Activated CD8-positive, alpha-beta T cell treated with anti-CD3 and anti-CD28 coated beads, Interleukin-2, amount 10 ng/mL, durations not matched to agents 7 days and 5 days (primary cell): Measurements from ENCODE around the gene TEAD3. TPM values are rescaled to one million over a fixed set of nuclear protein-coding genes. Genes with fewer than 3 reads are reported as not detected.

Source experiments
- ATAC-seq: fragments of 150-1000 bp; cut with Tn5 transposase; one replicate; pipeline ENCODE4 v1.10.0; 2021; ENCODE audit warnings: moderate library complexity
- CTCF ChIA-PET: fragments of 350-600 bp; sonication (Branson Sonifier 250); formaldehyde crosslinking; loops from one replicate; lab custom pipeline; 2021; ENCODE audit warnings: antibody characterized with exemption; lab: Charles Lee
- POLR2A ChIA-PET: fragments of 350-600 bp; sonication (Branson Sonifier 250); formaldehyde crosslinking; loops from one replicate; lab custom pipeline; 2021; ENCODE audit warnings: antibody characterized with exemption; lab: Charles Lee
- DNase-seq: peaks from one replicate; pipeline ENCODE4 v3.0.0-alpha.2; 2020
- H3K27ac Mint-ChIP-seq: one replicate; pipeline ENCODE4 v1.8.0; 2021; ENCODE audit warnings: mild to moderate bottlenecking, mixed read lengths
- H3K27me3 Mint-ChIP-seq: one replicate; pipeline ENCODE4 v1.8.0; 2021; ENCODE audit warnings: low read depth, mixed read lengths
- H3K36me3 Mint-ChIP-seq: one replicate; pipeline ENCODE4 v1.8.0; 2021; ENCODE audit warnings: low read depth, mixed read lengths
- H3K4me1 Mint-ChIP-seq: one replicate; pipeline ENCODE4 v1.8.0; 2021; ENCODE audit warnings: low read depth, mixed read lengths
- H3K4me3 Mint-ChIP-seq: one replicate; pipeline ENCODE4 v1.8.0; 2021; ENCODE audit warnings: mild to moderate bottlenecking, mixed read lengths
- H3K9me3 Mint-ChIP-seq: one replicate; pipeline ENCODE4 v1.8.0; 2022; ENCODE audit warnings: mixed read lengths; ENCODE audit not compliant: insufficient read depth
- total RNA-seq, 2 experiments: library from RNA; stranded (reverse); gene quantifications; one replicate each; pipeline ENCODE4 v1.2.3, GENCODE V29; 2021

Gene TEAD3
- total RNA-seq, 2 experiments from 2014 or later: 0.18 to 0.21 TPM

DNA sequence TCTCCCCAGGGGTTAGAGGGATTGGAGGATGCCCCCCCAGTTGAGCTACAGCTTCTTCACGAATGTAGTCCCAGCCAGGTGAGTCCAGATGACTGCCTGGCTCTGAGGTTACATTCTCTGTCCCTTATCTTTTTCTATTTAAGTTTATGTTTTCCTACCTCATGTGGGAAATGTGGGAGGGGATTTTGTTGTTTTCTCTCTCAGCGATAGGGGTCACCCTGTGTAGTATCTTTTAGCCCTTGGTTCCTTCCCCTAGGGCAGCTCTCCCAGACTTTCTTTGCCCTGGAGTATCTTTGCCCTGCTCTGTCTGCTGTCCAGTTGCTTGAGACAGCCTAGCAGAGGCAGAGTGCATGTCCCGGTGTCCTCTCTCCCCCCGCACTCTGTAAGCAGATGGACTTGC lies 39.0 kb downstream of the TEAD3 start:
- CTCF ChIA-PET: interaction anchor here (0.7 to 1.4 kb wide), 4 partner anchors 10 to 164 kb away, joined by 4 to 6 read pairs (median 4); partner anchors contain the start of genes PPARD and RPL10A
- no peak overlapping the region for H3K27ac Mint-ChIP-seq
- peaks cover 24% of the 10 kb centered on the region for H3K4me1 Mint-ChIP-seq
- H3K9me3 Mint-ChIP-seq: no peaks in the 10 kb centered on the region
- no peak for DNase-seq
- no peak for ATAC-seq
- H3K4me3 Mint-ChIP-seq: no peak overlapping the region
- no peaks in the 10 kb centered on the region for H3K27me3 Mint-ChIP-seq
- peaks cover 45% of the 10 kb centered on the region for H3K36me3 Mint-ChIP-seq
- POLR2A ChIA-PET: interaction anchor here (0.6 kb wide), 1 partner anchor 132 kb away, joined by 3 read pairs; no protein-coding TSS in a partner anchor

DNA sequence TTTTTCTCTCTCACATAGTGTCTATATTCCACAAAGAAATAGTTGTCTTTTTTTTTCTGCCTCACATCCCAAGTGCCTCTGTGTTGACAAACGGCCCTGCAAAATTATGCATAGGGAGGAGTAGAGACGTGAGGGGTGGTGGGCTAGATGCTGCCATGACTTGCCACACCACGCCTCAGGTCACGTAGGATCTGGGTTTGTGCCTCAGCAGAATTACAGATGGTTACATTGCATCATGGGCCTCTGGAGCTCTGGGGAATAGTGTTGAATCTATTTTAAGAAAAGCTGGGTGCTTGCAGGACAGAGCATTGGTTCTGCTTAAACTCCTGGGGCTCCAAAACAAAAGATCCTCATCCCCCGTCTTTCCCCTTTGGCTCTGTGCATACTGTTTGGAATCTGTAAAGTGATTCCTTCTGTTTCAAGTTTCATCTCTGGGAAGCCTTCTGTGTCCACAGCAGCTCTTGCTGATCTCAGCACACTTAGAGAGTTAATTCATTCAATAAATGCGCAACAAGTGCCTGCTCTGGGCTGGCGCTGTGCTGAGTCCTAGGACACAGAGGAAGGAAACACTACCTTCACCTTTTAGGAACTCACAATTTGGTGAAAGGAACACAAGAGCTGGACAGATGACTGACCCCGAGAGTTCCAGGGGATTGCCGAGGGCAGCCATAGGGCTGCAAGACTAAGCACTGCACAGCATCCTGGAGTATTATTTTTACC lies 42.3 kb downstream of the TEAD3 start:
- H3K4me1 Mint-ChIP-seq: peaks cover 47% of the 10 kb centered on the region
- DNase-seq (no peak), ATAC-seq (no peak)
- ChIA-PET POLR2A (interaction anchor here (1.8 kb wide), 1 partner anchor 14 kb away, joined by 5 read pairs; the partner anchor contains the start of gene RPL10A), CTCF (interaction anchor here (0.8 to 11.1 kb wide), 4 partner anchors 12 to 156 kb away, joined by 3 to 149 read pairs (median 18); partner anchors contain the start of genes DEF6 and RPL10A)
- peaks cover 4% of the 10 kb centered on the region for H3K27me3 Mint-ChIP-seq
- H3K9me3 Mint-ChIP-seq: no peaks in the 10 kb centered on the region
- peak overlapping the region; percentile 74 for H3K4me3 Mint-ChIP-seq
- H3K27ac Mint-ChIP-seq: no peak overlapping the region
- H3K36me3 Mint-ChIP-seq: peaks cover 33% of the 10 kb centered on the region

DNA sequence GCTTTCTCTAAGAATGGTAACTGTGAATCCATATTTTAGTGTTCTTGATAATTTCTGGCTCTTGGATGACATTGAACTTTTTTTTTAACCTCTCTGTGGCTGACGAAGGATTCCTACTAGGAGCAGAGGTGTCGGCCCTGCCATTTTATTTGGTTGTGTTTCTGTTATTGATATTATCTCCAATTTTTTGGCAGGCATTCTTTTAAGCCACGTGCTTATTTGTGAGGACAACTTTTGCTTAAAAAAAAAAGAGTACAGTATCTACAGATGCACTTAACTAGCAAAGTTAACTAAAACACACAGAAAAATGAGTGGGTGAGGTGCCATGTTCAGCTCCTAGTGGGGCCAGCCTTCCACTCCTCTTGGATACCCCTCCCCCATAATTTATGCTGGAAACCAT lies 43.6 kb downstream of the TEAD3 start:
- Mint-ChIP-seq H3K9me3 (no peaks in the 10 kb centered on the region), H3K27ac (no peak overlapping the region), H3K36me3 (peaks cover 26% of the 10 kb centered on the region), H3K4me3 (peak overlapping the region; percentile 74), H3K27me3 (peaks cover 4% of the 10 kb centered on the region), H3K4me1 (peaks cover 51% of the 10 kb centered on the region)
- ChIA-PET CTCF (interaction anchor here (0.9 to 11.1 kb wide), 5 partner anchors 14 to 155 kb away, joined by 3 to 149 read pairs (median 8); partner anchors contain the start of genes DEF6 and RPL10A), POLR2A (interaction anchor here (1.1 to 1.8 kb wide), 3 partner anchors 15 to 156 kb away, joined by 4 to 7 read pairs (median 5); partner anchors contain the start of genes DEF6, PPARD and RPL10A)
- DNase-seq (no peak), ATAC-seq (no peak)

DNA sequence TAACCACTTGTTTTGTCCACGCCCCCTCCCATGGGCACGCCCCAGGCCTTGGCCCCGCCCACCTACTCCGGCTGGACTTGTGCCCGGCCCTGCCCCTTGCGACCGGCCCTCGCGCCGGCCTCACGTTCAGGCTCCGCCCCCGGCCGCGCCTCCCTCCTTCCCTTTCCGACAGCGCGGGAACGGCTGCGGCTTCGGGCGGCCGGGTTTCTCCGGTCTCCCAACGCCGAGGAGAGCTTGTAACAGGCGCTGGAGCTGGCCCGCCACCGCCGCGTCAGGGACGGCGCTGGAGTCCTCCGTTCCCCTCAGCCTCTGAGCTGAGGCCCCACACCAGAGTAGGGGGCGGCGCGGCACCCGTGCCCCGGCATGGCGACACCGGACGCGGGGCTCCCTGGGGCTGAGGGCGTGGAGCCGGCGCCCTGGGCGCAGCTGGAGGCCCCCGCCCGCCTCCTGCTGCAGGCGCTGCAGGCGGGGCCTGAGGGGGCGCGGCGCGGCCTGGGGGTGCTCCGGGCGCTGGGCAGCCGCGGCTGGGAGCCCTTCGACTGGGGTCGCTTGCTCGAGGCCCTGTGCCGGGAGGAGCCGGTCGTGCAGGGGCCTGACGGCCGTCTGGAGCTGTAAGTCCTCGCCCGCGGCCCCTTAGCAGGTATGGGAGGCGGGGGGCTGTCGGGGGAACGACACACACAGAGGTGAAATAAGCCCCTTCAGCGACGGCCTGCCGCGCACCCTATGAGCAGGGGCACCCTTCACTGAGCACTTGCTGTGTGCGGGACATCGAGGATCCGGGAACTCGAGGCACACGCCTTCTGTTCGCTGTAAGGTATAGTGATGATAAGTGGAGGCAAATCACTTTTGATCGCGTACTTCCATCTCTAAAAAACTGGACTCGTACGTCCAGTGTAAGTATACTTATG lies 44.4 kb downstream of the TEAD3 start, which contains the start of gene FANCE:
TSS of gene FANCE (plus strand) at position 156 of the 908 bp plus-strand sequence. CDS start at position 364, 208 bp downstream.
- Mint-ChIP-seq H3K36me3 (peaks cover 22% of the 10 kb centered on the region), H3K4me3 (peak within 1 kb of the TSS; percentile 83), H3K4me1 (peaks cover 50% of the 10 kb centered on the region), H3K27me3 (peaks cover 4% of the 10 kb centered on the region), H3K27ac (peak within 1 kb of the TSS; percentile 75), H3K9me3 (no peaks in the 10 kb centered on the region)
- ChIA-PET CTCF (interaction anchor here (0.8 to 11.1 kb wide), 15 partner anchors 14 to 283 kb away, joined by 3 to 192 read pairs (median 5); partner anchors contain the start of genes DEF6, PPARD and RPL10A), POLR2A (interaction anchor here (0.9 to 1.8 kb wide), 4 partner anchors 16 to 156 kb away, joined by 3 to 7 read pairs (median 4); partner anchors contain the start of genes DEF6, PPARD and RPL10A)
- peak; percentile 93 for DNase-seq
- peak; percentile 84 for ATAC-seq

DNA sequence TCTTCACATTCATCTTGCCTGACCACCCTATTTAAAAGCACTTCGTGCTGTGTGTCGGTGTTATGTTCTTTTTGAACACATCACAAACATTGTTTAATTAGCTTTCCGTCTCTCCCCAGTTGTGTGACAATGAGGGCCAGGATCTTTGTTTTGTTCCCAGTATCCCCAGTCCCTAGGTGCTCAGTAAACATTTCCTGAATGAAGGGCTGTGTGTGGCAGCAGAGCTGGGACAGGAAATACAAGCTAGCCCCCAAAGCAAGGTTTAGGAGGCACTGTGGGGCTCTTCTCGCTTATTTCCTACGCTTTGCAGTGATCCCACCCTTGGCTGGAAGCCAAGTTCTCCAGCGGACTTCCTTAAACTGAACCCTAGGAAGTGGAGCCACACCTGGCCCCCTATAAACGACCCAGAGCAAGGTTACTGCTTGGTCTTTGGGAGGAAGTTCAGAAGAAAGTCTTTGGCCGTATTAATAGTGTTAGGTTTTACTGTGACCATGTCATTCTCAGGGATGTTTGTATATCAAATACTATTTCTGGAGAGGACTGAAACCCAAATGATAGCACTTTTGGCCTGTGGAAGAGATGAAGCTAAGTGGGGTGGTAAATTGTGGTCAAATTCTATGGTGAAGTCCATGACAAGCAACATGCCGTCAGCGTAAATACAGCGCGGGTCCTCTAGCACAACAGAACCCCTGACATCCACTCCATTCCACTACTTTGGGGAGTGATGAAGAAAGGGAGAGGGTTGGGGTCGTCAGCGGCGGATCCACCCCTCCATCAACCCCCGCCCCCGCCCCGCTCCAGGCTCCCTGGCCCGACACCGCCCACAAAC lies 45.3 kb downstream of the TEAD3 start:
- Mint-ChIP-seq H3K27ac (peak overlapping the region; percentile 75), H3K4me3 (peak overlapping the region; percentile 83), H3K9me3 (no peaks in the 10 kb centered on the region), H3K36me3 (peaks cover 22% of the 10 kb centered on the region), H3K27me3 (peaks cover 4% of the 10 kb centered on the region), H3K4me1 (peaks cover 49% of the 10 kb centered on the region)
- ATAC-seq (no peak), DNase-seq (no peak)
- POLR2A ChIA-PET: interaction anchor here (0.7 to 1.4 kb wide), 8 partner anchors 20 to 155 kb away, joined by 3 to 7 read pairs (median 3); partner anchors contain the start of genes DEF6 and PPARD
- CTCF ChIA-PET: interaction anchor here (0.8 to 11.1 kb wide), 20 partner anchors 15 to 284 kb away, joined by 3 to 192 read pairs (median 4); partner anchors contain the start of genes DEF6, PPARD and RPL10A

DNA sequence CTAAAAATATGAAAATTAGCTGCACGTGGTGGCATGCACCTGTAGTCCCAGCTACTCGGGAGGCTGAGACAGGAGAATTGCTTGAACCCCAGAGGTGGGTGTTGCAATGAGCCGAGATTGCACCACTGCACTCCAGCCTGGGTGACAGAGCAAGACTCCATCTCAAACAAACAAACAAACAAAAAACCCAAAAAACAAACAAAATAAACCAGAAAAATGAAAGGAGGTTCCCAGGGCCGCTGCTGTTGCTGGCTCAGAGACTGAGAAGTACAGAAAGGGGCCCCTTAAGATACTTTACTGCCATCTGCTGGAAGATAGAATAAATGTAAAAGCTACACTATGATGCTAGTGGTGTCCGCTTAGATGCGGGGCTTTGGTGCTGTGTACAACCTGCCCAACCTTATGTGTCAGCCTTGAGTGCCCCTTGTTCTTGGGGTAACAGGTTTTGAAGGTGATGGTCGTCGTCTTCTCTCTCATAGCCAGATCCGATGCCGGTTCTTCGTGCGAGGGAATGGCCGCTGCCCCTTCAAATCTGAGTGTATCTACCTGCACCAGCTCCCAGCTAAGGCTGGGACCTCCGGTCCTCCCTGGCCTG lies 47.5 kb downstream of the TEAD3 start:
- ATAC-seq: peak; percentile 65
- no peak overlapping the region for H3K4me3 Mint-ChIP-seq
- H3K27me3 Mint-ChIP-seq: peaks cover 4% of the 10 kb centered on the region
- ChIA-PET CTCF (interaction anchor here (0.6 to 11.1 kb wide), 39 partner anchors 13 to 190 kb away, joined by 3 to 192 read pairs (median 6); partner anchors contain the start of genes DEF6, PPARD, RPL10A and ZNF76), POLR2A (interaction anchor here (0.6 to 1.3 kb wide), 5 partner anchors 30 to 722 kb away, joined by 3 to 11 read pairs (median 4); partner anchors contain the start of genes DEF6 and PPARD)
- peaks cover 60% of the 10 kb centered on the region for H3K4me1 Mint-ChIP-seq
- peaks cover 4% of the 10 kb centered on the region for H3K36me3 Mint-ChIP-seq
- DNase-seq: peak; percentile 61
- no peaks in the 10 kb centered on the region for H3K9me3 Mint-ChIP-seq
- no peak overlapping the region for H3K27ac Mint-ChIP-seq

DNA sequence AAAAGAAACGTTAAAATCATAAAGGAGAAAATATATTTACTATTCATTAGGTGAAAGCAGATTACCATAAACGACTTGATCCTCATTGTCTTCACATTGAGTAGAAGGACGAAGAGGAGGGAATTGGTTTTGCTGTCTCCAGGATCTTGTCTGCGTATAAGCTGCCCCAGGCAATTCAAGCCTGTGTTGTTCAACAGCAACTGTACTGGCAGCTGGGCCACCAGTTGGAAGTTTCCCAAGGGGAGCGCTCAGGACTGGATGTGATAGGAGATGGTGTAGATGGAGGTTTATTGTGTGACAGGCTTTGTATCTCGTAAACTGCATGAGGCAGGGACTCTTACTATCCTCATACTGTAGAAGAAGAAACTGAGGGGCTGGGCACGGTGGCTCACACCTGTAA lies 48.7 kb downstream of the TEAD3 start:
- Mint-ChIP-seq H3K9me3 (no peaks in the 10 kb centered on the region), H3K36me3 (no peaks in the 10 kb centered on the region), H3K27ac (no peak overlapping the region), H3K27me3 (peaks cover 4% of the 10 kb centered on the region), H3K4me3 (no peak overlapping the region), H3K4me1 (peaks cover 48% of the 10 kb centered on the region)
- ATAC-seq (no peak), DNase-seq (no peak)
- ChIA-PET POLR2A (interaction anchor here (0.6 to 1.1 kb wide), 2 partner anchors 44 to 106 kb away, joined by 3 read pairs; partner anchors contain the start of gene PPARD), CTCF (interaction anchor here (0.7 to 11.1 kb wide), 14 partner anchors 15 to 154 kb away, joined by 3 to 192 read pairs (median 6); partner anchors contain the start of genes DEF6, PPARD and RPL10A)

DNA sequence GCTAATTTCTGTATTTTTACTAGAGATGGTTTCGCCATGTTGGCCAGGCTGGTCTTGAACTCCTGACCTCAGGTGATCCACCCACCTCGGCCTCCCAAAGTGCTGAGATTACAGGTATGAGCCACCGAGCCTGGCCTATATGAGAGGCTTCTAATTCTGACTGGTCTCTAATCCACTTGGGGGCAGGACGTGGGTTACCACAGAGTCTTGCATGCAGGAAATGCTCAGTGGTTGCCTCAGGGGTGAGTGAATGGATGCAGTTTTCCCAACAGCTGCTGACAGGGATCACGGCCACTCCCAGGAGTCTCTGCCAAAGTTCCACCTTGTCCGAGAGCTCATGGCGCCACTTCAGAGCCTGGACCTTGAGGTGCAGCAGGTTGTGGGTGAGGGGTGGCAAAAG lies 51.2 kb downstream of the TEAD3 start:
- ATAC-seq: peak; percentile 37
- CTCF ChIA-PET: interaction anchor here (2.8 to 11.1 kb wide), 2 partner anchors 26 to 147 kb away, joined by 14 to 149 read pairs; partner anchors contain the start of gene DEF6
- H3K4me3 Mint-ChIP-seq: no peak overlapping the region
- H3K4me1 Mint-ChIP-seq: peaks cover 31% of the 10 kb centered on the region
- H3K27me3 Mint-ChIP-seq: no peaks in the 10 kb centered on the region
- POLR2A ChIA-PET: no interaction called here
- H3K27ac Mint-ChIP-seq: peak overlapping the region; percentile 63
- DNase-seq: peak; percentile 78
- no peaks in the 10 kb centered on the region for H3K36me3 Mint-ChIP-seq
- no peaks in the 10 kb centered on the region for H3K9me3 Mint-ChIP-seq

DNA sequence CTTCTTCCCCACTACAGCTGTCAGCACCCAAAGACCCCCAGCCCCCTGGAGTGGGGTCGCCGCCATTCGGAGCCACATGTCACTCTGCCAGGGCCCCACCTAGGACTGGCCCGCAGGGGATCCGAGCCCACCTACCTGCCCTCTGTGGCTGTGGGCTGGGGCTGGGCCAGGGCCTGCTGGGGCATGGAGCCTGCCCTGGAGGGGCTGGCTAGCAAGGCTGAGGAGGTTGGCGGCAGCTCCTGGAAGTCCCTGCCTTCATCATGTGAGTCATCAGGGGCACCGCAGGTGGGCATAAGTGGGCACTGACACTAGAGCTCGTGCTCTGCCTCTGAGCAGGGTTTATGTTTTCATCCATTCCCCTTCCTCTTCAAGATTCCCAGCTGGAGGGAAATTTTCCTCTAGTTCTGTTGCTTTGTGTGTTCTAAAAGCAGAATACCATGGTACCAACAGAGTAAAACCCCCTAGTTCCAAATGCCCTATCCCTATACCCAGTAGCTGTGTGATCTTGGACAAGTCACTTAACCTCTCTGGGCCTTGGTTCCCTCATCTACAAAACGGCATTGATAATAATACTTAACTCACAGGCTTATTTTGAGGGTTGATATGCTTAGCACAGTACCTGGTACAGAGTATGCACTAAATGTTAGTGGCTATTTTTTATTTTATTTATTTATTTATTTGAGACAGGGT lies 53.4 kb downstream of the TEAD3 start:
- Mint-ChIP-seq H3K4me3 (no peak overlapping the region), H3K36me3 (no peaks in the 10 kb centered on the region), H3K27ac (no peak overlapping the region), H3K27me3 (no peaks in the 10 kb centered on the region), H3K9me3 (no peaks in the 10 kb centered on the region), H3K4me1 (peaks cover 18% of the 10 kb centered on the region)
- POLR2A ChIA-PET: interaction anchor here (0.6 kb wide), 1 partner anchor 745 kb away, joined by 3 read pairs; no protein-coding TSS in a partner anchor
- CTCF ChIA-PET: interaction anchor here (2.8 kb wide), 1 partner anchor 24 kb away, joined by 14 read pairs; no protein-coding TSS in a partner anchor
- ATAC-seq: no peak
- DNase-seq: no peak
